Keratinocyte (primary cell): ENCODE results near the gene MSI2. TPM values are rescaled to one million over a fixed set of nuclear protein-coding genes. Genes with fewer than 3 reads are reported as not detected.

Source experiments
- DNase-seq: peaks from one replicate; pipeline ENCODE4 v3.0.0-alpha.2; 2011; ENCODE audit warnings: low read depth, missing footprints, low spot score
- FAIRE-seq: peaks from 2 replicates; lab custom pipeline; 2011; peaks lifted over from hg19 to GRCh38; lab: Jason Lieb, UNC
- H2AFZ ChIP-seq: 2 replicates; pipeline ENCODE4 v1.6.0; 2012; ENCODE audit warnings: low read length, control low read depth, inconsistent platforms; ENCODE audit not compliant: control insufficient read depth
- H3K27ac ChIP-seq: 2 replicates; pipeline ENCODE4 v1.5.1; 2011; ENCODE audit warnings: low read length; ENCODE audit not compliant: control insufficient read depth, insufficient read depth
- H3K27me3 ChIP-seq: 3 replicates; pipeline ENCODE4 v1.6.0; 2011; ENCODE audit warnings: low read length; ENCODE audit not compliant: control insufficient read depth, insufficient read depth; ENCODE audit errors: extremely low read depth
- H3K36me3 ChIP-seq, 2 experiments: 2 replicates in 1 of 2; 3 replicates in 1 of 2; pipeline ENCODE4 v1.5.1; 2011; ENCODE audit warnings: low read length in 2 of 2, mild to moderate bottlenecking in 1 of 2; ENCODE audit not compliant: control insufficient read depth in 2 of 2, insufficient read depth in 2 of 2; ENCODE audit errors: extremely low read depth in 1 of 2
- H3K4me1 ChIP-seq: 3 replicates; pipeline ENCODE4 v1.5.1; 2011; ENCODE audit warnings: low read length; ENCODE audit not compliant: control insufficient read depth, insufficient read depth; ENCODE audit errors: extremely low read depth
- H3K4me2 ChIP-seq: 3 replicates; pipeline ENCODE4 v1.6.0; 2011; ENCODE audit warnings: low read depth, low read length; ENCODE audit not compliant: control insufficient read depth, insufficient read depth; ENCODE audit errors: extremely low read depth
- H3K4me3 ChIP-seq, 3 experiments: fragments of 200-600 bp in 1 of 3; sonication (generic) in 1 of 3; 2 replicates in 2 of 3; 3 replicates in 1 of 3; pipeline ENCODE4 v1.5.1; 2011 to 2016; ENCODE audit warnings: low read length in 3 of 3, mild to moderate bottlenecking in 3 of 3, control low read depth in 2 of 3, inconsistent platforms in 1 of 3, low read depth in 1 of 3, mixed read lengths in 1 of 3, mixed run types in 1 of 3, moderate library complexity in 1 of 3; ENCODE audit not compliant: control insufficient read depth in 2 of 3, insufficient read depth in 2 of 3; ENCODE audit errors: extremely low read depth in 1 of 3
- H3K79me2 ChIP-seq: 2 replicates; pipeline ENCODE4 v1.6.0; 2012; ENCODE audit warnings: low read length; ENCODE audit not compliant: control insufficient read depth, insufficient read depth
- H3K9ac ChIP-seq: 3 replicates; pipeline ENCODE4 v1.6.0; 2011; ENCODE audit warnings: low read length; ENCODE audit not compliant: control insufficient read depth, insufficient read depth; ENCODE audit errors: extremely low read depth
- H3K9me1 ChIP-seq: 3 replicates; pipeline ENCODE4 v1.6.0; 2011; ENCODE audit warnings: low read length; ENCODE audit not compliant: control insufficient read depth, insufficient read depth; ENCODE audit errors: extremely low read depth
- H3K9me3 ChIP-seq: 2 replicates; pipeline ENCODE4 v1.5.1; 2012; ENCODE audit warnings: low read depth, low read length; ENCODE audit not compliant: control insufficient read depth
- H4K20me1 ChIP-seq: 3 replicates; pipeline ENCODE4 v1.6.0; 2011; ENCODE audit warnings: low read length; ENCODE audit not compliant: control insufficient read depth, insufficient read depth; ENCODE audit errors: extremely low read depth
- CTCF ChIP-seq, 3 experiments: IDR thresholded peaks in 1 of 3; conservative IDR thresholded peaks in 1 of 3; optimal IDR thresholded peaks in 1 of 3; 2 replicates in 2 of 3; 3 replicates in 1 of 3; pipeline versions ENCODE3 to v1.5.1; 2011; ENCODE audit warnings: low read length in 3 of 3, mild to moderate bottlenecking in 3 of 3, moderate library complexity in 2 of 3, control low read depth in 1 of 3, inconsistent platforms in 1 of 3; ENCODE audit not compliant: insufficient read depth in 2 of 3; ENCODE audit errors: extremely low read depth in 1 of 3
- EZH2 ChIP-seq: IDR thresholded peaks from one replicate; pipeline ENCODE4 v1.6.1; 2012; ENCODE audit warnings: inconsistent platforms, mild to moderate bottlenecking, low read length, moderate library complexity
- dilution Hi-C: fragments of 300-500 bp; cut with MboI; formaldehyde crosslinking; loops from one replicate; pipeline ENCODE4 v1.7.0; 2020; ENCODE audit warnings: low sequenced_read_pairs; ENCODE audit not compliant: extremely low pct_ligation_motif_present
- polyA plus RNA-seq, 5 experiments: library from polyadenylated mRNA; depleted of rRNA in 3 of 5; stranded (reverse) in 3 of 5; stranded (forward) in 1 of 5; unstranded in 1 of 5; fragments of >200 nt; gene quantifications; 1 replicate in 1 of 5; 2 replicates in 3 of 5; 3 replicates in 1 of 5; pipeline versions ENCODE4 v1.2.1 to v1.2.3, GENCODE V29; 2011 to 2012; ENCODE audit warnings: missing spikeins in 2 of 5, low read depth in 1 of 5, low replicate concordance in 1 of 5

MSI2 gene
- polyA plus RNA-seq, 1 donor (not counting 4 experiments of a cell fraction or from before 2014, with no cell fraction given) = 22.3 TPM

GRCh38 chr17:57595426-57595825, 339.1 kb downstream of the MSI2 start:
- TF ChIP-seq CTCF (optimal IDR thresholded peaks at IDR 0.05 in 1 of 3, IDR thresholded peaks at IDR 0.05 in 1 of 3, conservative IDR thresholded peaks at IDR 0.05 in 1 of 3; ENCODE audit: extremely low read depth in 1 of 3, insufficient read depth in 2 of 3, low read length in 3 of 3) = no peak
- no peak for TF ChIP-seq EZH2
- H3K9me3 ChIP-seq = no peaks in the 10 kb centered on the region
- H3K79me2 ChIP-seq = no peaks in the 10 kb centered on the region
- H3K27ac ChIP-seq = no peak overlapping the region
- H3K4me2 ChIP-seq = no peak overlapping the region
- no peak overlapping the region for H3K4me3 ChIP-seq
- H3K9me1 ChIP-seq = no peaks in the 10 kb centered on the region
- H3K27me3 ChIP-seq = no peaks in the 10 kb centered on the region
- no peaks in the 10 kb centered on the region for H3K36me3 ChIP-seq
- FAIRE-seq = no peak
- H3K9ac ChIP-seq = no peak overlapping the region
- DNase-seq = no peak
- dilution Hi-C loops = no loop called here
- H3K4me1 ChIP-seq = no peaks in the 10 kb centered on the region
- no peaks in the 10 kb centered on the region for H4K20me1 ChIP-seq
- H2AFZ ChIP-seq = no peak overlapping the region

- Histone ChIP-seq H3K27me3 (no peaks in the 10 kb centered on the region), H3K4me2 (no peak overlapping the region), H4K20me1 (no peaks in the 10 kb centered on the region), H3K36me3 (no peaks in the 10 kb centered on the region), H3K4me3 (no peak overlapping the region), H3K9me1 (no peaks in the 10 kb centered on the region), H3K9me3 (no peaks in the 10 kb centered on the region), H3K4me1 (no peaks in the 10 kb centered on the region), H3K27ac (no peak overlapping the region), H3K79me2 (no peaks in the 10 kb centered on the region), H3K9ac (no peak overlapping the region), H2AFZ (no peak overlapping the region)
- FAIRE-seq (no peak), DNase-seq (no peak)
- TF ChIP-seq EZH2 (no peak), CTCF (optimal IDR thresholded peaks at IDR 0.05 in 1 of 3, IDR thresholded peaks at IDR 0.05 in 1 of 3, conservative IDR thresholded peaks at IDR 0.05 in 1 of 3; ENCODE audit: extremely low read depth in 1 of 3, insufficient read depth in 2 of 3, low read length in 3 of 3) (no peak)
- dilution Hi-C loops = no loop called here
Measured at GRCh38 chr17:57595947-57596695, 339.8 kb downstream of the MSI2 start.
